GM10266 (cell line): ENCODE results near the gene FAHD2A.

Experiments
- DNase-seq: peaks from one replicate; pipeline ENCODE4 v3.0.0; 2012; ENCODE audit errors: extremely low spot score
- CTCF ChIP-seq: IDR thresholded peaks from 2 replicates; pipeline ENCODE4 v1.5.1; 2012; ENCODE audit warnings: mild to moderate bottlenecking, low read depth; ENCODE audit not compliant: control insufficient read depth, insufficient read depth; ENCODE audit errors: missing control alignments

Gene FAHD2A

DNA sequence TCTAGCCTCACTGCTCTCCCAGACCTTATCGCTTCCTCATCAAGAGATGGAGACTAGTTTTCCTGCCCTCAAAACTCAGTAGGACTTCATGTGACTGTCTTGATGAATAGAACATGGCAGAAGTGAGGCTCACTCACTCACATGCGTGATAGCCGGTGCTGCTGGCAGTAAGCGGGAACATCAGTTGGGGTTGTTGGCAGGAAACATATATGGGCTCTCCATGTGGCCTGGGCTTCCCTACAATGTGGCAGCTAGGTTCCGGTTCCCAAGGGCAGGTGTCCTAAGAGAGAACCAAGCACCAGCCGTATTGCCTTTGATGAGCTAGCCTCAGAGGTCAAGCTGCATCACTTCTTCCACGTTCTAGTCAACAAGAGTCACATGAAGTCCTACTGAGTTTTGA is 15.2 kb upstream of the FAHD2A start:
- no peak for DNase-seq
- no peak for TF ChIP-seq CTCF

GRCh38 chr2:95388091-95388692 is 14.3 kb upstream of the FAHD2A start:
- no peak for TF ChIP-seq CTCF
- no peak for DNase-seq

GRCh38 chr2:95388856-95389244 is 13.7 kb upstream of the FAHD2A start:
- no peak for TF ChIP-seq CTCF
- DNase-seq, result no peak

- DNase-seq, result peak; percentile 81
Measured at GRCh38 chr2:95389245-95390119, 13.0 kb upstream of the FAHD2A start.

DNA sequence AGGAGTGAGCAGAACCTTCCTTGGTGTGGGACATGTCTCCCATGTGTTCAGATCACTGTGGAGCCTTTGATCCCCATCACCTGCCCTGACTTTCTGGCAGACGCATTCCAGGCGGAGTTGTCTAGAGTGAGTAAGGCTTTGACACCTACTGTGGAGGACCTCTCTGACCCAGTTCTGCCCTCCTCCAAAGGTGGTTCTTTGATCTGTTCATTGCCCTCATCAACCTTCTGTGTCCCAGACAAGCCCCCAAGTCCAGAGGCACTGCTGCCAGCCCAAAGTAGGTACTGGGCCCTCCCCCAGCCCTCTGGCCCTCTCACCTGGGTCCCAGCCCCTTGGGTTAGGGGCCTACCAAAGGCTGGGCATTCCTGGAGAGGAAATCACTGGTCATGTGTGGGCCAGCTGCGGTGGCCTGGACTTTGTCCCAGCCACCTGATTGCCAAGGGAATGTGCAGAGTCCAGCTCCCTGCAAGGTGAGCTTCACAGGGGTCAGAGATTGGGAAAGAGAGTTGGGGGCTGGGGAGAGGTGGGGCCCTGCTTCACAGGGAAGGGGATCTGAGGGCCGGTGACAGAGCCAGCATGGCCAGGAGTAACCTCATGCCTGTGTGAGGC is 12.1 kb upstream of the FAHD2A start:
- TF ChIP-seq CTCF, result no peak
- no peak for DNase-seq

More at GRCh38 chr2:95389245-95390119, 13.0 kb upstream of the FAHD2A start:
- peak; percentile 88 for TF ChIP-seq CTCF

- no peak for DNase-seq
- TF ChIP-seq CTCF, result no peak
Measured at GRCh38 chr2:95390881-95391321, 11.6 kb upstream of the FAHD2A start.
